AG08395 (cell line): ENCODE data around the gene THBS4.

ENCODE experiments used
- DNase-seq: peaks from one replicate; pipeline ENCODE4 v3.0.0; 2012; ENCODE audit warnings: mixed read lengths, low spot score

Gene THBS4

DNA sequence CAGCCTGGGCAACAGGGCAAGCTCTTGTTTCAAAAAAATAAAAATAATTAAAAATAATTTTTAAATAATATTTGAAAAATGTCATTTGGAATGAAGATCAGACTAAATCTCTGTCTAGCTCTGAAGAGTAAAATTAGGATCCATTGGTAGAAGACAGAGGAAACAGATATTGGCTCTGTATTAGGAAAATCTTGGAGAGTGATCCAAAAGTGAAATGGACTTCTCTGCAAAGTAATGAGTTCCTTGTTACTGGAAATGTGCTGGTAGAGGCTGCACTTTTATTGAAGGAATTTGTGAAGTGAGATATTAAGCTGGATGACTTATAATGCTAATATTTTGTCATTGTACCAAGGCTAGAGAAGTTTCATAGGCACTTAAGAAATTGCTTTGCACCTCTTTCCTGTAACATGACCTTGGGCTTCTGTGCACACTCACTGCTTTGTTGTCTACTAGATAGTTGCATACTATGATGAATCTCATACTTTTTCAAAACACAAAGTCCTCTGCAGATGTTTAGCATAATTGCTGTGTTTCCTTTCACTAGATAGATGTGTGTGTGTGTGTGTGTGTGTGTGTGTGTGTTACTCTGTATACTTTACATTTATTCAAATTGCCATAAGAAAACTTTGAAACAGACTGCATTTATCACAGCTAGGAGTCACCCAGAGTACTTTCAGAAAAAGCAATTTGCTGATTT, 13.1 kb downstream of the THBS4 start:
- no peak for DNase-seq

DNA sequence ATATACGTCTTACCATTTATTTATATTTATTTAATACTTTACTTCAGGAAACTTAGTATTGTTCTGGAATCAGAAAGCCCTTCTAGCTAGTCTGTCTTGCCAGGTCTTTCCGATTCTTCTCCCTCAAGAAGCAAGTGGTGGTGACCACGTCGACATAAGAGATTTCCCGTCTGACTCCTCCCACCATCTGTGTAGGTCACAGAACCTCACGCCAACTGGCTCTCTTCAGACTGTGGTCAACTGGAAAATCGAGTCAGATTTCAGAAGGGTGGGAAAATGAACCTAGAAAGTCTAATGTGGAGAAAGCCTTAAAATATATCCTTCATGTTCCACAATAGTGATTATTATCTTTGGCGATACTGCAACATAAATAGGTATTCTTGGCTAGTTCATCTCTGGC, 17.3 kb downstream of the THBS4 start:
- no peak for DNase-seq

DNA sequence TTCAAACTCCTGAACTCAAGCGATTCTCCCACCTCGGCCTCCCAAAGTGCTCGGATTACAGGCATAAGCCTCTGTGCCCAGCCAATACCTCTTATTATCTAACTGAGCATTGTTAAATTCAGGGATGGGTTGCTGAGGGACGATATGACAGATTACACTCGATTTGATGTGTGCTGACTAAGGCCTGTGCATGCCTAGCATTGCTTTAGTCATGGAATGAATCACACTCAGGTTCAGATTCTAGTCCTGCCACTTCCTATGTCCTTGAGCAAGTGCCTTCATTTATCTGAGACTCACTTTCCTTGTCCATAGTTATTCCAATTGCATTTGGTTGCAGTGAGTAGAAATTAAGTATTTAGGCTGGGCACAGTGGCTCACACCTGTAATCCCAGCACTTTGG, 19.5 kb downstream of the THBS4 start:
- peak; percentile 62 for DNase-seq

DNA sequence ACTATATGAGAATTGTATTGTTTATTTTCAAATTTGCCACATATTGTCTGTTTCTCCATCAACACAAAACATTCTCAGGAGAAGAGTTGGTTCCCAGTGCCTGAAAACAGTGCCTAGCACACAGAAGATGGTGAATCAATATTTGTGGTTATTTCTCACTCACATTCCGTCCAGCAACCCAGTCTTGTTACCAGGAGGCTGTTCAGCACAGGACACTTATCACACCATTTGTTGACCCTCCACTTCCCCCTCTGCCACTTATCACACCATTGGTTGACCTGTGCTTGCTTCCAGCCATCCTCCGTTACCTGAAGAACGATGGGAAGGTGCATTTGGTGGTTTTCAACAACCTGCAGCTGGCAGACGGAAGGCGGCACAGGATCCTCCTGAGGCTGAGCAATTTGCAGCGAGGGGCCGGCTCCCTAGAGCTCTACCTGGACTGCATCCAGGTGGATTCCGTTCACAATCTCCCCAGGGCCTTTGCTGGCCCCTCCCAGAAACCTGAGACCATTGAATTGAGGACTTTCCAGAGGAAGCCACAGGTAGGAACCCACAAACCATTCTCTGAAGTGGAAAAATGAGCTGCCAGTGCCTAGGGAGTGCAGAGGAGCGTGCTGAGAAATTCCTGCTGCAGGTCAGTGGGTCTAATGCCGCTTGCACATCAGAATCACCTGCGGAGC, 20.5 kb downstream of the THBS4 start:
- DNase-seq = no peak

DNA sequence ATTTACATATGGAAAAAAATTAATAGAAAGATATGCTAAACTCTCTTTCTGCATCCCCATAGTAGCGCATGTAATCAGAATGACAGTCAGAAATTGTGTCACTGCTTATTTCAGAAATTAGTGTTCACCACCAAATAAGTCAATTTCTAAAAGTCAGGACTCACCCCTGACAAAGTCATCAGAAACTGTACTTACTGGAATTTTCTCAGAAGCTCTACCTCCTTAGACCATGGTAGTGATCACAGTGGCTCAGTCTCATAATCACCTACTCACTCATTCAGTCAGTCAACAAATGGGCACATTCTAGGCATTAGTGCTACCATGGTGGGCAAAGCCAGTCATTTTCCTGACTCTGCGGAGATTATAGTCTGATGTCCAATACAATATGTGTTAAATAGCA, 22.0 kb downstream of the THBS4 start:
- no peak for DNase-seq

DNA sequence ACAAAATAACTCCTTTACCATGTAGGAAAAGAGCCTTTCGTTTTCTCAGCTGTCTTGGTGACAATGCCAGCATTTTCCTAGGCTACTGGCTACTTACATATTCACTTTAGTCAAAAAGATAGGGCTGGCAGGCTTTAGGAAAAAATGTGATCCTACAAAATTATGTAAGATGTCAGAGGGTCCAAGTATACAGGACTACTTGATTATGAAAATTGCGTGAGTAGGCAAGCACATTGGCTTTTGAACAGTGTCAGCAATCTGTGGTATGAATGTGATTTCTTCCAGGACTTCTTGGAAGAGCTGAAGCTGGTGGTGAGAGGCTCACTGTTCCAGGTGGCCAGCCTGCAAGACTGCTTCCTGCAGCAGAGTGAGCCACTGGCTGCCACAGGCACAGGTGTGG, 22.8 kb downstream of the THBS4 start:
- DNase-seq = no peak

DNA sequence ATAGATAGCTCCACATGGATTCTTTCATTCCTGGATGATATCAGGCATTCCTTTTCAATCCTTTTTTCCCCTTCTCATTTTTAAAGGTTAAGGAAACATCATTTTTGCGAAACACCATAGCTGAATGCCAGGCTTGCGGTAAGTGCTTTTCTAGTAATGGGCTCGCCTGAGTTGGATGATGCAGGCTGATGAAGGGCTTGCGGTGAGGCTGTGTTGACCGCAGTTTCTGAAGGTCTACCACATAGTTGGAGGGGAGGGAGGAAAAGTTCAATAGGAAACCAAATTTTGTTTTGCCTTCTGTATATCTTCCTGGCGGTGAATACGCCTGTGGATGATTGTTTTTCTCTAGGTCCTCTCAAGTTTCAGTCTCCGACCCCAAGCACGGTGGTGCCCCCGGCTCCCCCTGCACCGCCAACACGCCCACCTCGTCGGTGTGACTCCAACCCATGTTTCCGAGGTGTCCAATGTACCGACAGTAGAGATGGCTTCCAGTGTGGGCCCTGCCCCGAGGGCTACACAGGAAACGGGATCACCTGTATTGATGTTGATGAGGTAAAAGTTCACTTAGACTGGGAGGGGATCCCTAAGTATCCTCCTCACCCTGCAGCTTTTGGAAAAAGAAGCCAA, 24.3 kb downstream of the THBS4 start:
- DNase-seq = no peak

DNA sequence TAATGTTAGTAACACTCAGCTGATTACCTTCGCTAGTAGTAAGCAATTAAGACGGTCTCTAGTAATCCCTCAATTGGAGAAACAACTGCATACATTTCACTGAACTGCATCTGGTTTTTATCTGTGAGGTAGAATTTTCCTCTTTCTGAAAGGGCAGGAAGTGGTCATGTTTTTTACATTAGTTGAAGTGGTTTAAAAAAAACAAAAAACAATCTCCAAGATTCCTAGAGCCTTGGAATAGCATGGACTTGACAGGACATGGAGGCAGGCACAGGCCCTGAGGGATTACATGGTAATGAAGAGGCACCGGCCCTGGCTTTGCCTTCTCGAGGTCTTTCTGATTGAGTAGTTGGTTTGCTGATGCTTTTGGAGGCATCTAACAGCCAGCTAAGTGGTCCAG, 25.8 kb downstream of the THBS4 start:
- DNase-seq = peak; percentile 50

DNA sequence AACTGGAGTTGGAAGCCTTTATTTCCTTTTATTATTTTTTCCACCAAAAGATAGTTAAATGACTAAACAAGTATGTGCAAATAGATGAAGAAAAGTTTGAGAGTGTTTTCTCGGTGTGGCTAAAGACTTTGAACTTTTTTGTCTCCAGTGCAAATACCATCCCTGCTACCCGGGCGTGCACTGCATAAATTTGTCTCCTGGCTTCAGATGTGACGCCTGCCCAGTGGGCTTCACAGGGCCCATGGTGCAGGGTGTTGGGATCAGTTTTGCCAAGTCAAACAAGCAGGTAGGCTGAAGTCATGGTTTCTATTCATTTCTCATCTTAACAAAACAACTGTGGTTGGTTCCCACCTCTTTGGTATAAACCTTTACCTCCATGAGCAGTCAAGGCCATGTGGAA, 26.4 kb downstream of the THBS4 start:
- no peak for DNase-seq

DNA sequence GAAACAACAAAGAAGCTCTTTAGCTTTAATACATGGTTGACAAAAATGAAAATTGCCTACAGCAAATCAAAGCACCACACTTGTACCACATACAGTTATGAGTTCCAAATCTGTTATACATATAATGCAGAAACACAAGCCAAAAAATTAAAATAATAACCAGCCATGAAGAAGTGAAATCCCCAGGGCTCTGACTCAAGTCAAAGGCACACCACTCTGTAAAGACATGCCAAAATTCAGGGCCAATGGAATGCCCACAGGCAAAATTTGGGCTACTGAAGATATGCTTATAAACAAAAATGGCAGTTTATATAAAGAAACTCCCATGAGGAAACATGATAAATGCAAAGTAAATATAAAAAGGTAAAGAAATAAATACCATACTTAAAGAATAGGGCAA, 29.0 kb downstream of the THBS4 start:
- DNase-seq = peak; percentile 42

DNA sequence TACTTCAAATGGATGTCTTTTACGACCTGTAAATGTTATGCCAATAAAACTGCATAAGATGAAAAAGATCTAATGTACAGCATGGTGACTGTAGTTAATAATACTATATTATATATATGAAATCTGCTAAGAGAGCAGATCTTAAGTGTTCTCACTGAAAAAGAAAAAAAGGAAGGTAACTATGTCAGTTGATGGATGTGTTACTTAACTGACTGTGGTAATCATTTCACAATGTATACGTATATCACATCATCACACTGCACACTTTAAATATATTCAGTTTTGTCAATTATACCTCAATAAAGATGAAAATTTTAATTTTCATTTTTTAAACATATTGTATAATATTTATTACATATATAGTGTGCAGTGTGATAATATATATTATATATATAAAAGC, 31.9 kb downstream of the THBS4 start:
- no peak for DNase-seq

DNA sequence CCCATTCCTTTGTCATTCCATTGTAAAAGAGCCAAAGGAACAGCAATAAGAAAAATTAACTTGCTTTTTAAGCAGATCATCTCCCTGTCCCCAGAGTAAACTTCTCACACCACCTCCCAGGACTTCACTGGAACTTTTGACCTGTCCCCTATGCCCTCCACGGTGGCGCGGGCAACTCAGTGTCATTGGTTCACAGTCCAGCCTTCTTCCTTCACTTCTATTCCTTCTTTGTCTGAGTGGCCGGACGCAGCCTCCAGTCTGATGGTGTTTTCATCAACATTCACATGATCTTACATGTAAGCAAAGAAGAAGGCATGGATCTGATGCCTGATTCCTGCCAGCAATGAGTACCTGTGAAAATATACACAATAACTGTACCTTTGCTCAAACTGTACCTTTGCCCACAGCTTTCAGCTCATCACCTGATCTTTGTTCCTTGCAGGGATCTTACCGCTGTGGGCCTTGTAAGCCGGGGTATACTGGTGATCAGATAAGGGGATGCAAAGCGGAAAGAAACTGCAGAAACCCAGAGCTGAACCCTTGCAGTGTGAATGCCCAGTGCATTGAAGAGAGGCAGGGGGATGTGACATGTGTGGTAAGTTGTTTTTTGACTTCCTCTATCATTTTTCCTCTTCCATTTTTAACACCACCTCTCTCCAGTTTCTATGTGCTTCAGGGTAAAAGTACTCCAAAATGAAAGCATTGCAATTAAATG, 32.5 kb downstream of the THBS4 start:
- no peak for DNase-seq

DNA sequence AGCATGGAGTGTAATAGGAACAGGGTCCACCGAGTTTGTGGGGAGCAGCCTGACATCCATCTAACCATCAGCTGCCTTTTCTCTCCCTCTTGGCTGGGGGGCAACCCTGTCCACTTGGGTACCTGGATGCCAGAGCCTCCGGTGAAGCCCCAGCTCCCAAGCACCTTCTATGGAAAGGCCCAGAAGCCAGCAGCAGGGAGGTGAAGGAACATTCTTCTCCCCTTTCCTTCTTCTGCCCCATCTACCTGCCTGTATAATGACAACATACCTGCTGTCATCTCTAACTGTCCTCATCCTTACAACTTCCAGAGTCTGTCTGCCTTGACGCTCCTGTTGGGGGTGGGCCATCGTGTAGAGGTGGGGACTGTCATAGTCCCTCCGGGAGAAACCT, 33.1 kb downstream of the THBS4 start:
- DNase-seq = no peak

DNA sequence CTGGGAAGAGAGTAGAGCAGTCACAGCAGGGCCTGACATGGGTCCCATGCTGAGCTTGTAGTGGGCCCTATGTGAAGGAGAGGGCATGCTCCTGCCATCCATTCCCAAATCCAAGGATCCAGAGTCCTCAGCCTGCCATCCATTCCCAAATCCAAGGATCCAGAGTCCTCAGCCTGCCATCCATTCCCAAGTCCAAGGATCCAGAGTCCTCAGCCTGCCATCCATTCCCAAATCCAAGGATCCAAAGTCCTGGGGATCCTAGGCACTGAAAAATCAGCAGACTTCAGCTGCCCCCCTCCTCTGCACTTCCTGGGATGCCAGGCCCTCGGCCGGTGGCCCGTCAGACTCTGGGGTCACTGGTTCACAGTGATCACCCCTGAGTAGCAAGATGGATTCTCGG, 33.6 kb downstream of the THBS4 start:
- DNase-seq = no peak

DNA sequence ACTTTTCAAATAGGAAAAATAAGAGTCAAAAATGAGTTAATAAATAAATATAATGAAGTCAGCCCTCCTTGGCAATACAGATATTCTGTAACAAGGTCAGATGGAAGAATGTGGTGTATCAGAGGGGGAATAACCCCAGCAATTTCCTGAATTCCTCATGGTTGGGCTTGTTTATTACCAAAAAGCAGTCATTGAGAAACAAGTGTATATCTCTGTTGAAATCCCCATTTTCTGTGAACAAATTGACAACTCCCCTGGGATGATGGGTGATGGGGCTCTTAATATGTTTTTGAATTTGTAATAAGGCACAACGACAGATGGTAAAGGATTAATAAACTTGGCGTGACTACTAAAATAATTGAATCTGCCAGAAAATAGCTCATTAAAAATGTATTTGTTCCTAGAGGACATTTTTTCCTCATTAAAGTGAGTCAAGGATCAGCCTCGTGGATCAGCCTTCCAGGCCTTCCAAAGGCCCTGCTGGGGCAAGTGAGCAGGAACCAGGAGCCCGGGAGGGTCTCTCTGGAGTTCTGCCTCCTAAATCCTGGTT, 34.2 kb downstream of the THBS4 start:
- no peak for DNase-seq

DNA sequence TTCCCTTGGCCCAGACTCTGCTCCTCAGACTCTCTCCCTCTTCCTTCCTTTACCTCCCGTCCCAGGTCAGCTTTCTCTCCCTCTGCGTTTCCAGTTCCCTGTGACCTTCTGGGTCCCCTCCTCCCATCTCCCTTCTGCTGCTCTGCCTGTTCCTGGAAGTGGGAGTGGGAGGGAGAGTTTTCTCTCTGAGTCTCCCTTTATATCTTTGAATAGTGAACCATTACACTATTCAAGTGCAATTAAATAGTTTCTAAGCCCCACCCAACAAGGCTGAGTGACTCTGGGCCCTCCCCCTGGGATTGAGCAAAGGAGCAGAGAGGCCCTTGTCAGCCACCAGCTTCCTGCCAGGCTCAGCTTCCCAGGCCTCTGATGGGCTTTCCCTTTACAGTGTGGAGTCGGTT, 34.8 kb downstream of the THBS4 start:
- no peak for DNase-seq

DNA sequence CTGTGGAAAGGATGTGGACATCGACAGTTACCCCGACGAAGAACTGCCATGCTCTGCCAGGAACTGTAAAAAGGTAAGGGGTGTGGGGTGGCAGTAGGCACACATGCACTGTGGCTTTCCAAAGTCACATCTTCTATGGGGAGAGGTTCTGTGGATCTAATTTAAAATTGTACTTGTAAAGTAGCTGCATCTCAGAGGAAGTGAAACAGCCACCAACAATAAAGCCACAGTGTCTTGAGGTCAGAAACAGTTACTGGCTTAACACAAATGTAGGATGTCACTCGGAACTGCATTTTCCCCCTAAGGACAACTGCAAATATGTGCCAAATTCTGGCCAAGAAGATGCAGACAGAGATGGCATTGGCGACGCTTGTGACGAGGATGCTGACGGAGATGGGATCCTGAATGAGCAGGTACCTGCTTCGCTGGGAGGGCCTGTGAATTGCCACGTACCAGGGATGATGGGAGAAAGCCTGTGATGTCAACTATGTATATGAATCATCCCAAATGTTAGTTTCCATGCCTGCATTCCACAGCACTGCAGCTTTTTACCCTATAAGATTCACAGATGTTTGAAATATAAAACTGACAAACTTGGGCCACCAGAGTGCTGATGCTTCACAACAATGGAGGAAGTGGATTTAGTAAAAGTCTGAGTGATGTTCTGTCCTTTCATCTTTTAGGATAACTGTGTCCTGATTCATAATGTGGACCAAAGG, 35.3 kb downstream of the THBS4 start:
- DNase-seq = peak; percentile 15

DNA sequence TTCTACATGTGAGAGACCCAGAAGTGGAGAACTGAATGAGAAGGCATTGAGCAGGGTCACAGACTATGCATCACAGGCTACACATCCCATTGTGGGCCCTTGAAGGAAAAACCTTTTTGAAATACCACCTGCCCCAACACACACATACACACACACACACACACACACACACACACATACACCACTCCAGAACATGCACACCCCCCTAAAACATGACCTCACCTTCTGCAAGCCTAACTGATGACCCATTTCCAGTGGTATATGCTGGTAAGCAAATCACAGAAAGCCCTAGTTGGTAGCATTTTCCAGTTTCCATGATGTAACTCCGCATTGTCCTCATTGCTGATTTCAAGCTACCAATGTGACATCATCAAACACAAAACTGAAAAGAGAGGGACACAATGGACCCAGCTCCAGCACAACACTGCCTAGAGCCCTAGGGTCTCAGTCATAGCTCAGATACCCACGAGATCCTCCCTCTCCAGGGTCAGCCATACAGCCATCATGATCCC, 36.4 kb downstream of the THBS4 start:
- no peak for DNase-seq

DNA sequence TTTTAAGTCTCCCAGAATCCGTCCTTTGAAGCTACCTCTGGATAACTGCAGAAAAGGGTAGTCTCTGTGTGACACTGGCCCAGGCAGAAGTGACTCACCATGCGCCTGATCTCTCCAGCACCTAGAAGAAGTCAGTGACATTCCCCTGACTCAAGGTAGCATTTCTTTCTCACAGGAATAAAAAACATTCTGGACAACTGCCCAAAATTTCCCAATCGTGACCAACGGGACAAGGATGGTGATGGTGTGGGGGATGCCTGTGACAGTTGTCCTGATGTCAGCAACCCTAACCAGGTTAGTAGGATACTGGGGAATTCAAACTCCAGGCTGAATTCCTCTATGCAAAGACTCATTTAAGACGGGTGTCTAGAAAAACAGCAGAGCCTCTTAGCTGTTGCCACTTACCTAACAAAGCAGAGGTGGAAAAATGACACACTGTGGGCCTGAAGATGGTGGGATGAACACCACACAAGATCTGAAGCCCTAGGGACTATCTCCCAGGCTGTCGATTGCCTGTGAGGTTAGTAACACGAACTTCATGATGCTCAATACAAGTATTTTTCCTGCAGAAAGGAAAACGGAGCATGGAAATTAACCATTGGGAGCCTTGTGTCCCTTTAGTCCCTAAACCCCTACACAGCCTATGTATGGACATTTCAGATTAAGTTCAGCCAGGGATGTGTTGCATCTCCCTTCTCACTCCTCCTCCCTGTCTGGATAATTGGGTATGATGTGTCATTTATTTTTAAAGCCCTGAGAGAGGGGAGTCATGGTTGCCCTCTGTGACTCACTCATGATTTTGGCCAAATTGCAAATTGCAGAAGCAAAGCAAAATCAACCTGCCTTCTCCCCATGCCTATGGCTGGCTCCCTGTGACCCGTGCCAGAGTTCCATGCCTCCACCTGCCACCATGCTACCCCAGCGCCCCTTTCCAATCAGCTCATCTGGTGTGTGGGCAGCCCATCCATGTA, 37.2 kb downstream of the THBS4 start:
- peak; percentile 44 for DNase-seq
